DOHH2 (cell line): Measurements from ENCODE around the gene C3orf18.

Experiments
- H3F3A ChIP-seq: fragments of 200-600 bp; sonication (generic), shearing (Covaris generic); 2 replicates; pipeline ENCODE4 v1.6.0; 2016; ENCODE audit warnings: antibody characterized with exemption, mild to moderate bottlenecking; ENCODE audit not compliant: control insufficient read depth, insufficient read depth
- H3K27ac ChIP-seq: fragments of 200-600 bp; sonication (generic); 2 replicates; pipeline ENCODE4 v1.5.1; 2014; ENCODE audit warnings: low read depth, mild to moderate bottlenecking, low read length, moderate library complexity
- H3K27me3 ChIP-seq: fragments of 200-600 bp; sonication (generic); 2 replicates; pipeline ENCODE4 v1.6.1; 2014; ENCODE audit warnings: mild to moderate bottlenecking, low read length, mixed read lengths; ENCODE audit not compliant: control insufficient read depth
- H3K36me3 ChIP-seq: fragments of 200-600 bp; sonication (generic); 2 replicates; pipeline ENCODE4 v1.6.1; 2014; ENCODE audit warnings: mild to moderate bottlenecking, low read length, moderate library complexity, mixed read lengths; ENCODE audit not compliant: control insufficient read depth
- H3K4me1 ChIP-seq: fragments of 200-600 bp; sonication (generic); 2 replicates; pipeline ENCODE4 v1.6.1; 2014; ENCODE audit warnings: mild to moderate bottlenecking, low read length, mixed read lengths; ENCODE audit not compliant: control insufficient read depth
- H3K4me2 ChIP-seq: fragments of 200-600 bp; sonication (generic); 2 replicates; pipeline ENCODE4 v1.6.0; 2014; ENCODE audit warnings: mild to moderate bottlenecking, low read length, moderate library complexity
- H3K4me3 ChIP-seq: fragments of 200-600 bp; sonication (generic); 2 replicates; pipeline ENCODE4 v1.5.1; 2014; ENCODE audit warnings: mild to moderate bottlenecking, low read length, mixed read lengths
- H3K79me2 ChIP-seq: fragments of 200-600 bp; sonication (generic); 2 replicates; pipeline ENCODE4 v1.6.1; 2014; ENCODE audit warnings: mild to moderate bottlenecking, low read length, mixed read lengths; ENCODE audit not compliant: control insufficient read depth
- H3K9me2 ChIP-seq: fragments of 200-600 bp; sonication (generic); replicated peaks from 2 replicates; pipeline ENCODE4 v1.6.1; 2014; ENCODE audit warnings: mild to moderate bottlenecking, low read length, mixed read lengths; ENCODE audit not compliant: control insufficient read depth
- H3K9me3 ChIP-seq: fragments of 200-600 bp; sonication (generic); 2 replicates; pipeline ENCODE4 v1.6.1; 2014; ENCODE audit warnings: antibody characterized with exemption, low read length, mixed read lengths; ENCODE audit not compliant: control insufficient read depth, insufficient read depth
- H4K20me1 ChIP-seq: fragments of 200-600 bp; sonication (generic); 2 replicates; pipeline ENCODE4 v1.6.0; 2014; ENCODE audit warnings: low read depth, mild to moderate bottlenecking, antibody characterized with exemption, low read length, moderate library complexity; ENCODE audit not compliant: control insufficient read depth, insufficient read depth
- EZH2phosphoT487 ChIP-seq: fragments of 200-600 bp; sonication (generic); IDR thresholded peaks from 2 replicates; pipeline ENCODE4 v1.6.1; 2017; ENCODE audit warnings: borderline replicate concordance, mild to moderate bottlenecking, antibody characterized with exemption, low read length, moderate library complexity, mixed read lengths
- TF ChIP-seq, protein P1 (sequence below): fragments of 200-600 bp; sonication (generic); IDR thresholded peaks from one replicate; pipeline ENCODE4 v1.5.1; 2014; ENCODE audit warnings: antibody characterized with exemption, mild to moderate bottlenecking, low read depth, low read length; ENCODE audit not compliant: poor library complexity, severe bottlenecking

Gene C3orf18

GRCh38 chr3:50537421-50538129, 30.0 kb downstream of the C3orf18 start:
- no peak overlapping the region for H3K27ac ChIP-seq
- H4K20me1 ChIP-seq = no peaks in the 10 kb centered on the region
- no peaks in the 10 kb centered on the region for H3K36me3 ChIP-seq
- H3K27me3 ChIP-seq = peaks cover 41% of the 10 kb centered on the region
- no peaks in the 10 kb centered on the region for H3K9me2 ChIP-seq
- no peaks in the 10 kb centered on the region for H3F3A ChIP-seq
- no peaks in the 10 kb centered on the region for H3K79me2 ChIP-seq
- H3K9me3 ChIP-seq = no peaks in the 10 kb centered on the region
- H3K4me1 ChIP-seq = no peaks in the 10 kb centered on the region
- TF ChIP-seq, protein P1, sequence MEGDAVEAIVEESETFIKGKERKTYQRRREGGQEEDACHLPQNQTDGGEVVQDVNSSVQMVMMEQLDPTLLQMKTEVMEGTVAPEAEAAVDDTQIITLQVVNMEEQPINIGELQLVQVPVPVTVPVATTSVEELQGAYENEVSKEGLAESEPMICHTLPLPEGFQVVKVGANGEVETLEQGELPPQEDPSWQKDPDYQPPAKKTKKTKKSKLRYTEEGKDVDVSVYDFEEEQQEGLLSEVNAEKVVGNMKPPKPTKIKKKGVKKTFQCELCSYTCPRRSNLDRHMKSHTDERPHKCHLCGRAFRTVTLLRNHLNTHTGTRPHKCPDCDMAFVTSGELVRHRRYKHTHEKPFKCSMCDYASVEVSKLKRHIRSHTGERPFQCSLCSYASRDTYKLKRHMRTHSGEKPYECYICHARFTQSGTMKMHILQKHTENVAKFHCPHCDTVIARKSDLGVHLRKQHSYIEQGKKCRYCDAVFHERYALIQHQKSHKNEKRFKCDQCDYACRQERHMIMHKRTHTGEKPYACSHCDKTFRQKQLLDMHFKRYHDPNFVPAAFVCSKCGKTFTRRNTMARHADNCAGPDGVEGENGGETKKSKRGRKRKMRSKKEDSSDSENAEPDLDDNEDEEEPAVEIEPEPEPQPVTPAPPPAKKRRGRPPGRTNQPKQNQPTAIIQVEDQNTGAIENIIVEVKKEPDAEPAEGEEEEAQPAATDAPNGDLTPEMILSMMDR = no peak
- no peak for TF ChIP-seq EZH2phosphoT487
- no peak overlapping the region for H3K4me3 ChIP-seq
- H3K4me2 ChIP-seq = no peak overlapping the region

DNA sequence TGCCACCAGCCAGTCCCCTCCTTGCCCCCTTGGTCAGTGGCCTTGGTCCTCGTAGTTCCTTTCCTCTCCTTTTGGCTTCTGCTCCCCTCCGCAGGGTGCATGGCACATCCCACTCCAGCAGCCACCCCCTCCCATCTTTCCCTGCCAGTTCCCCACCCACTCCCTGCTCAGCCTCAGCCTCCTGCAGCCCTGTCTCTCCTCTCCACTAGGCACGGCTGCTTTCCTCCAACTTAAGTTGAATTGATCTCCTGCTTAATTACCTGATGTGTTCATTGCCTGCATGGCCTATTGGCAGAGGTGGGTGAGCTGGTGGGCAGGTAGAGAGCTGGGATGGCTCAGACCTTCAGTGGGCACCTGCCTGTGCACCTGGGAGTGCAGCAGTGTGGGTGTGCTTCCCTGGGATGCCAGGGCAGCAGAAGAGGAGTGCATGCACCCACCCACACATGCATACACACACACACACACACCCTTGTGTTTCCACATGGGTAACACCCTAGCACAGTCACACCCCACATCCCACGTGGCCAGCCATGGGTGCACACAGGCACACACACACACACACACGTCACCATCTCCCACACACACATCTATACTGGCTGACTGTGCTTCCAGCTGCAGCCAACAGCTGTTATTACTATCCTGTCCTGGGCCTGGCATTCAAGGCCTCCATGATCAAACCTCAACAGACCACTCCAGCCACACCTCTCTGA, 30.9 kb downstream of the C3orf18 start:
- TF ChIP-seq, protein P1 = no peak
- TF ChIP-seq EZH2phosphoT487 = no peak
- peaks cover 41% of the 10 kb centered on the region for H3K27me3 ChIP-seq
- H3K27ac ChIP-seq = no peak overlapping the region
- H3F3A ChIP-seq = no peaks in the 10 kb centered on the region
- no peaks in the 10 kb centered on the region for H3K9me2 ChIP-seq
- no peaks in the 10 kb centered on the region for H4K20me1 ChIP-seq
- no peaks in the 10 kb centered on the region for H3K36me3 ChIP-seq
- no peaks in the 10 kb centered on the region for H3K79me2 ChIP-seq
- H3K4me2 ChIP-seq = no peak overlapping the region
- H3K4me3 ChIP-seq = no peak overlapping the region
- H3K9me3 ChIP-seq = no peaks in the 10 kb centered on the region
- no peaks in the 10 kb centered on the region for H3K4me1 ChIP-seq

DNA sequence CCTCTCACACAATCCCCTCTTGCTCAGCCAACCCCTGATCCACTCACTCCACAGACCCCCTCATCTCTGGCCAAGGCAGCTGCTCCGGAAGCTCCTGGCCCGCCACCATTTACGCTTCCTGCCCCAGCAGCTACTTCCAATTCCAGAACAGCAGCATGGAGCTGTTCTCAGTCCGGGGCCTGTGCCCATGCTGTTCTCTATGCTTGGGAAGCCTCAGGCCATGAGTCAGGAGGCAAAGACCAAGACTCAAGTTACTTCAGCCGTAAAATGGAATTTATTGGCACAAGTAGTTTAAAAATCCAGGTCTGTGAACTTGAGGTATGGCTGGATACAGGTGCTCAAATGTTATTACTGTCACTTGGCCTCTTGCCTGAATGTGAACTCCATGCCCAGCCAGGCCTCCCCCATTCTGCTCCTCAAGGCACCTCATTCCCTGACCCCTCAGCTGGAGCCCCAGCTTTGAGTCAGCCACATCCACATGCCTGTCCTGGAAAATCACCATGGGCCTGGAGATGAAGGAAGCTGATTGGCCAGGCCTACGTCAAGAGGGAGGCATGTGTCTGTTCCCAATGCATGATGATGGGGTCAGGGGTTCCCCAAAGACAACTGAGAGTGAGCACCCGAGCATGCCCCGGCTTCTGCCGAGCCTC, 32.7 kb downstream of the C3orf18 start:
- H4K20me1 ChIP-seq = no peaks in the 10 kb centered on the region

More for the DNA sequence above, 32.7 kb downstream of the C3orf18 start:
- no peaks in the 10 kb centered on the region for H3K36me3 ChIP-seq
- no peaks in the 10 kb centered on the region for H3K4me1 ChIP-seq
- H3K9me3 ChIP-seq = no peaks in the 10 kb centered on the region
- no peaks in the 10 kb centered on the region for H3K9me2 ChIP-seq
- TF ChIP-seq EZH2phosphoT487 = no peak
- TF ChIP-seq, protein P1 = no peak
- H3K27me3 ChIP-seq = peaks cover 52% of the 10 kb centered on the region
- no peak overlapping the region for H3K4me3 ChIP-seq
- no peak overlapping the region for H3K4me2 ChIP-seq
- no peak overlapping the region for H3K27ac ChIP-seq
- no peaks in the 10 kb centered on the region for H3K79me2 ChIP-seq
- no peaks in the 10 kb centered on the region for H3F3A ChIP-seq
